ENCODE data around the gene KCNK3. TPM values are rescaled to one million over a fixed set of nuclear protein-coding genes. Genes with fewer than 3 reads are reported as not detected.
A peak's percentile ranks its signal among the peaks of the same experiment; 100 is the strongest.

The KCNK3 gene
- total and polyA plus RNA-seq, 2 experiments from 2014 or later, result not detected

DNA sequence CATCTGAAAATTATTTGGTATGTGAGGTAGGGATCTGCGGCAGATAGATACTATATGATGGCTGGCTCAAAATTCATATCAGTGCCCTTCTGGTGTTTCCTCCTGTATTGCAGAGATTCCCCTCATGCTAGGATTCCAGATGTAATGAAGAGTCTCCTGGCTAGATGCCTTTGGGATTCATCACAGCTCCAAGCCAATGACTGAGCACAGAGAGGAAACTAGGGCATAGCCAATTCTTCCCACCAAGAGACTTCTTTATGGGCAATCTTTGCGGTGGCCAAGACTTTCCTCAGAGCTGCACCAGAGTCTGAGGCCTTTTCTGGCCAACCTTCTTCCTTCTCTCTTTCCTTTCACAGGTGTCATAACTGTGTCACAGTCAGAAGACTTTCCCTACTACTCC, 25.9 kb upstream of the KCNK3 start:
- H3K9ac ChIP-seq, result no peak overlapping the region
- DNase-seq, result peak; percentile 67
- H4K20me1 ChIP-seq (ENCODE audit: insufficient read depth), result no peaks in the 10 kb centered on the region
- in situ Hi-C loops (cut with MboI), result no loop called here
- no peak overlapping the region for H2AFZ ChIP-seq
- no peak overlapping the region for H3K4me2 ChIP-seq (ENCODE audit: unreplicated experiment)
- no peaks in the 10 kb centered on the region for H3K9me2 ChIP-seq (ENCODE audit: insufficient read depth)
- H3K4me3 ChIP-seq, result no peak overlapping the region
- 61 to 69% methylated on average over 2 of the region's 2 CpGs for WGBS, 2 experiments (ENCODE audit: low coverage in 1 of 2, low lambda C conversion rate in 2 of 2, missing lambda C conversion rate in 2 of 2)
- TF ChIP-seq EZH2phosphoT487 (IDR thresholded peaks at IDR 0.05; ENCODE audit: insufficient read depth, low read depth) (no peak), EZH2 (IDR thresholded peaks at IDR 0.05; ENCODE audit: insufficient read depth, poor library complexity, severe bottlenecking) (no peak)
- no peak overlapping the region for H3K27ac ChIP-seq
- peaks cover 14% of the 10 kb centered on the region for H3K4me1 ChIP-seq (ENCODE audit: insufficient read depth)
- H3K27me3 ChIP-seq (replicated peaks; ENCODE audit: insufficient read depth), result peaks cover 18% of the 10 kb centered on the region
- no peaks in the 10 kb centered on the region for H3K79me2 ChIP-seq (ENCODE audit: insufficient read depth)
- 0 out of 2 replicates have a peak, but pooled peaks cover 6% of the 10 kb centered on the region for H3F3A ChIP-seq (ENCODE audit: insufficient read depth)
- no peaks in the 10 kb centered on the region for H3K36me3 ChIP-seq (ENCODE audit: low read depth)
- H3K9me3 ChIP-seq (ENCODE audit: low read depth), result no peaks in the 10 kb centered on the region

GRCh38 chr2:26668041-26668440, 24.5 kb upstream of the KCNK3 start:
- Histone ChIP-seq H3K36me3 (ENCODE audit: low read depth) (no peaks in the 10 kb centered on the region), H3K9me2 (ENCODE audit: insufficient read depth) (no peaks in the 10 kb centered on the region), H4K20me1 (ENCODE audit: insufficient read depth) (no peaks in the 10 kb centered on the region), H3K27ac (no peak overlapping the region), H3K27me3 (replicated peaks; ENCODE audit: insufficient read depth) (peaks cover 30% of the 10 kb centered on the region), H3K9ac (no peak overlapping the region), H3K9me3 (ENCODE audit: low read depth) (no peaks in the 10 kb centered on the region), H3K4me2 (ENCODE audit: unreplicated experiment) (no peak overlapping the region), H3K4me3 (no peak overlapping the region), H3K4me1 (ENCODE audit: insufficient read depth) (peaks cover 14% of the 10 kb centered on the region), H3K79me2 (ENCODE audit: insufficient read depth) (no peaks in the 10 kb centered on the region), H2AFZ (no peak overlapping the region), H3F3A (ENCODE audit: insufficient read depth) (0 out of 2 replicates have a peak, but pooled peaks cover 6% of the 10 kb centered on the region)
- no peak for DNase-seq
- in situ Hi-C loops (cut with MboI), result no loop called here
- 92 to 94% methylated on average over 4 of the region's 4 CpGs for WGBS, 2 experiments (ENCODE audit: low coverage in 1 of 2, low lambda C conversion rate in 2 of 2, missing lambda C conversion rate in 2 of 2)
- TF ChIP-seq EZH2phosphoT487 (IDR thresholded peaks at IDR 0.05; ENCODE audit: insufficient read depth, low read depth), result no peak
- TF ChIP-seq EZH2 (IDR thresholded peaks at IDR 0.05; ENCODE audit: insufficient read depth, poor library complexity, severe bottlenecking), result no peak

GRCh38 chr2:26668856-26669750, 23.4 kb upstream of the KCNK3 start:
- Histone ChIP-seq H3K9me2 (ENCODE audit: insufficient read depth) (no peaks in the 10 kb centered on the region), H3K4me2 (ENCODE audit: unreplicated experiment) (no peak overlapping the region), H3F3A (ENCODE audit: insufficient read depth) (0 out of 2 replicates have a peak, but pooled peaks cover 6% of the 10 kb centered on the region), H3K79me2 (ENCODE audit: insufficient read depth) (no peaks in the 10 kb centered on the region), H3K4me1 (ENCODE audit: insufficient read depth) (peaks cover 14% of the 10 kb centered on the region), H3K4me3 (no peak overlapping the region), H3K9me3 (ENCODE audit: low read depth) (no peaks in the 10 kb centered on the region), H2AFZ (no peak overlapping the region), H3K27ac (no peak overlapping the region), H3K27me3 (replicated peaks; ENCODE audit: insufficient read depth) (peaks cover 25% of the 10 kb centered on the region), H4K20me1 (ENCODE audit: insufficient read depth) (no peaks in the 10 kb centered on the region), H3K9ac (no peak overlapping the region), H3K36me3 (ENCODE audit: low read depth) (no peaks in the 10 kb centered on the region)
- TF ChIP-seq EZH2 (IDR thresholded peaks at IDR 0.05; ENCODE audit: insufficient read depth, poor library complexity, severe bottlenecking), result no peak
- TF ChIP-seq EZH2phosphoT487 (IDR thresholded peaks at IDR 0.05; ENCODE audit: insufficient read depth, low read depth), result no peak
- DNase-seq, result peak; percentile 36
- WGBS, 2 experiments (ENCODE audit: low coverage in 1 of 2, low lambda C conversion rate in 2 of 2, missing lambda C conversion rate in 2 of 2), result 52 to 64% methylated on average over 8 of the region's 8 CpGs
- in situ Hi-C loops (cut with MboI), result no loop called here

DNA sequence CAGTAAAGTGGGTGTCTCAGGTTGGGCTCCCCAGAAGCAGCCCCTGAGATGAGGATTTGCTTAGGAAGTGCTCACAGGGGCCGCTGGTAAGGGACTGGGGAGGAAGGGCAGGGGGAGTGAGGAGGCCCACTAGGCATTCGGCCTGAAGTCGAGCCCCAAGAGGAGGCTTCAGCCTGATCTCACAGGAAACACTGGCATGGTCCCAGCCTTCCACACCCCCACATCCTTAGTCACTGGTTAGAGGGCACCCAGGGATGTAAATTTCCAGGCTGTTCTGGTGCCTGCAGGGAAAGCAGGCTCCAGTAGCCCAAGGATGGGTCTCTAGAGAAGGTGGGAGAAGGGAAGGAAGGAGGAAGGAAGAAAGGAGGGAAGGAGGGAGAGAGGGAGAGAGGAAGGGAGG, 22.4 kb upstream of the KCNK3 start:
- Histone ChIP-seq H3K27me3 (replicated peaks; ENCODE audit: insufficient read depth) (peaks cover 20% of the 10 kb centered on the region), H3K79me2 (ENCODE audit: insufficient read depth) (no peaks in the 10 kb centered on the region), H3K36me3 (ENCODE audit: low read depth) (no peaks in the 10 kb centered on the region), H2AFZ (no peak overlapping the region), H3K4me3 (no peak overlapping the region), H3K4me2 (ENCODE audit: unreplicated experiment) (no peak overlapping the region), H4K20me1 (ENCODE audit: insufficient read depth) (no peaks in the 10 kb centered on the region), H3K9me3 (ENCODE audit: low read depth) (no peaks in the 10 kb centered on the region), H3K4me1 (ENCODE audit: insufficient read depth) (peaks cover 14% of the 10 kb centered on the region), H3K27ac (no peak overlapping the region), H3K9ac (no peak overlapping the region), H3K9me2 (ENCODE audit: insufficient read depth) (no peaks in the 10 kb centered on the region), H3F3A (ENCODE audit: insufficient read depth) (0 out of 2 replicates have a peak, but pooled peaks cover 6% of the 10 kb centered on the region)
- TF ChIP-seq EZH2phosphoT487 (IDR thresholded peaks at IDR 0.05; ENCODE audit: insufficient read depth, low read depth) (no peak), EZH2 (IDR thresholded peaks at IDR 0.05; ENCODE audit: insufficient read depth, poor library complexity, severe bottlenecking) (no peak)
- peak; percentile 90 for DNase-seq
- in situ Hi-C loops (cut with MboI), result no loop called here
- 17 to 19% methylated on average over 1 to 3 of the region's 3 CpGs for WGBS, 2 experiments (ENCODE audit: low coverage in 1 of 2, low lambda C conversion rate in 2 of 2, missing lambda C conversion rate in 2 of 2)
